Prostate gland (tissue), 2 donors: ENCODE measurements around the gene MIS18A.

Experiments
- CTCF ChIP-seq, 4 experiments: fragments of 200-600 bp in 2 of 4; fragments of 450-650 bp in 2 of 4; sonication (generic) in 2 of 4; IDR thresholded peaks; 1 replicate in 3 of 4; 2 replicates in 1 of 4; pipeline ENCODE4 v1.5.1; 2016 to 2019; ENCODE audit warnings: antibody characterized with exemption in 4 of 4, mild to moderate bottlenecking in 2 of 4, moderate library complexity in 2 of 4
- POLR2A ChIP-seq: fragments of 450-650 bp; IDR thresholded peaks from one replicate; pipeline ENCODE4 v1.6.1; 2016; ENCODE audit warnings: antibody characterized with exemption, mild to moderate bottlenecking

- TF ChIP-seq CTCF (IDR thresholded peaks at IDR 0.05) = no peak
- no peak for TF ChIP-seq POLR2A
These were observed 21.8 kb downstream of the MIS18A start for GRCh38 chr21:32256873-32257620.
